Fibroblast of upper back skin (primary cell): ENCODE results near the gene CDKL5.

Experiments used
- DNase-seq: peaks from one replicate; pipeline ENCODE4 v3.0.0-alpha.2; 2013

The CDKL5 gene

DNA sequence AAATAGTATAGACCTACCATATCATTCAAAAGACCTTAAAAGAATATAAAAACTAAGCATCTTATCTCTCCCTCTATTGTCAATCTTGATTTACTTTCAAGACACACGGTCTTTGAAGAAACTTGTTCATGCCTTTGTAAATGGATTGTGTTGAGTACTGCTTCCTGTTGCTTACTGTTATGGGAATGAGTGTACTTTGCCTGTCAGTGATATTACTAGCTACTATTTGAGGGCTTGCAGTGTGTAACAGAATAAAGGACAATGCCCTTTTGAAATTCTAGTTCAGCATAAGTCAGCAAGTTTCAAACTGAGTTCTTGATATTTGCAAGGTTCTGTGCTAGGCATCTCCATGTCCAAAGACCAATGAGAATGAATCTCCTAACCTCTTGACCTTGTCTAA lies 36.0 kb downstream of the CDKL5 start:
- DNase-seq: no peak

- no peak for DNase-seq
These were observed 39.1 kb downstream of the CDKL5 start for GRCh38 chrX:18464499-18464898.

DNA sequence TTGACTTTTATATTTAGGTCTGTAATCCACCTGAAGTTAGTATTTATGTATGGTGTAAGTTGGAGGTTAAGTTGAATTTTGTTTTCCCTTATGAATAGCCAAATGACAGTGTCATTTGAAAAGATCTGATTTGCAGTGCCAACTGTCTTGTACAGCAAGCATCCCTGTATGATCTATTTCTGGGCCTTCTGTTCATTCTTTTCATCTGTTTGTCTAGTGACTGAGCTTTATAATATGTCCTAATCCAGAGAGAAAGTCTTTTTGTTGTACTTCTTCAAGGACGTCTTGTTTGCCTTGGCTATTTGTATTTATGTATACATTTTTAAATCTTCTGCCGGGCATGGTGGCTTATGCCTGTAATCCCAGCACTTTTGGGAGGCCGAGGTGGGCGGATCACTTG lies 39.6 kb downstream of the CDKL5 start:
- no peak for DNase-seq

DNA sequence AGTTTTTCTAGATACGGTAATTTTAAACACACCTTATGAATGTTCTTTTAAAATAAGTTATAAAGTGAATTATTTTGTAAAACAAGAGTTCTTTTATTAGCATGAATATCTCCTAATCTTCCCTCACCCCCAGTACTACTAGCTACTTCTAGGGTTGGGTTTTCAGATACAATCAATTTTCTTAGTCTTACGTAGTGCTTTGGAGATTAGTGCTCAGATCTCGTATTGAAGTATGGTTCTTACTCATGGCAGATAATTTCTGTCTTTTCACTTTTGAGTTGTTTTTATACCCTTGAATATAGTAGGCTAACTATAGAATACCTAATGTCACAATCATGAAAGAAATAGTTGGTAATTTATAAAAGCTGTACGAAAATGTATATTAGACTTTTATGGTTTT lies 43.2 kb downstream of the CDKL5 start:
- DNase-seq: no peak

DNA sequence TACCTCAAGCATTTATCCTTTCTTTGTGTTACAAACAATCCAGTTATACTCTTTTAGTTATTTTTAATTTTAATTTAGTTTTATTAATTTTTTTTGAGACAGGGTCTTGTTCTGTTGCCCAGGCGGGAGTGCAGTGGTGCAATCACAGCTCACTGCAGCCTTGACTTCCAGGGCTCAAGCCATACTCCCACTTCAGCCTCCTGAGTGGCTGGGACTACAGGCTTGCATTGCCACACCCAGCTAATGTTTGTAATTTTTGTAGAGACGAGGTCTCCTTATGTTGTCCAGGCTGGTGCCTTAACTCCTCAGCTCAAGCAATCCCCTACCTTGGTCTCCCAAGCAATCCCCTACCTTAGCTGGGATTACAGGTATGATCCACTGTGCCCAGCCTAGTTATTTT lies 45.9 kb downstream of the CDKL5 start:
- no peak for DNase-seq

GRCh38 chrX:18490806-18491555 lies 65.6 kb downstream of the CDKL5 start:
- no peak for DNase-seq

- peak; percentile 11 for DNase-seq
These were observed 66.4 kb downstream of the CDKL5 start for GRCh38 chrX:18491587-18492340.

DNA sequence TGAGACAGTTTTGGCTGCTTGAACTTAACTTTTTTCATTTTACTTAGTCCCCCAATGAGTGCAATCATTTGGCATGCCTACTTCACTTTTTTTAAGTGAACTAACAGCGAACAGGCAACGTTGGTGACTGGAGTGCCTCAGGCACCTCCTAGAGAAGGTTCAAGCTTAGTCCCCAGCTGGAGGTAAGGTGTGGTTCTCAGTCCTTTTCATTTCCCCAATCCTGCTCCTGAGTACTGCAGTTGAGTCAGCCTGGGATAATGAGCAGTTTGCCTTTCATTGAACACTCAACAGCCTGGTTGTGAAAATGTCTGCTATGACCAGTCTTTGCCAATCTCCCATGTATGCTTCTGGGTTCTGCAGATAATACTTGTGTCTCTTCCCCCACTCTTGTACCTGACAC lies 109.5 kb downstream of the CDKL5 start:
- DNase-seq: no peak

DNA sequence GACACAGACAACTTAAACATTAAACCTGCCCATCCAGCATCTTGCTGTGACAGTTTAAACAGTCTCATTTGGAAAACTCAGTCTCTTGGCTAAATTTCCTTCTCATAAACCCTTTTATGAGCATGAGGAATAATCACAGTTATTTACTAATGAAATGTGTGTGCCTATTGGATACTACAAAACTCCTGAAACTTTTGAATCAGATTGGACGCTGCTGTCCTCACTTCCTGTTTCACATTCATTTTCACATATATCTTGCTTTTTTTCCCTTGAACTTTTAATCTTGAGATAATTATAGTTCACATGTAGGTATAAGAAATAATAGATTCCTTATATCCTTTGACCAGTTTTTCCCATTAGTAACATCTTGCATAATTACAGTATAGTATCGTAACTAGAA lies 111.7 kb downstream of the CDKL5 start:
- DNase-seq: no peak

DNA sequence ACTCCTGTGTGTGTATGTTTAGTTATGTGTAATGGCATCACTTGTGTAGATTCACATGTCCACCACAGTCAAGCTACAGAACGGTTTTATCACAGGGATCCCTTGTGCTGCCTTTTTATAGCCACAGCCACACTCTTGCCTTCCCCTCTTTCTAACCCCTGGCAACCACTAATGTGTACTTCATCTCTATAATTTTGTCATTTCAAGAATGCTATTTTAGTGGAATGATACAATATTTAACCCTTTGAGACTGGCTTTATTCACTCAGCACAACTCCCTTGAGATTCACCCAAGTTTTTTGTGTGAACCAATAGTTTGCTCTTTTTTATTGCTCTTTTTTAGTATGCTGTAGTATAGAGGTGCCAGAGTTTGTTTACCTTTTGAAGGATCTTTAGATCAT lies 112.1 kb downstream of the CDKL5 start:
- no peak for DNase-seq

GRCh38 chrX:18542131-18542530 lies 116.7 kb downstream of the CDKL5 start:
- no peak for DNase-seq

- DNase-seq: no peak
These were observed 117.5 kb downstream of the CDKL5 start for GRCh38 chrX:18542905-18543304.

DNA sequence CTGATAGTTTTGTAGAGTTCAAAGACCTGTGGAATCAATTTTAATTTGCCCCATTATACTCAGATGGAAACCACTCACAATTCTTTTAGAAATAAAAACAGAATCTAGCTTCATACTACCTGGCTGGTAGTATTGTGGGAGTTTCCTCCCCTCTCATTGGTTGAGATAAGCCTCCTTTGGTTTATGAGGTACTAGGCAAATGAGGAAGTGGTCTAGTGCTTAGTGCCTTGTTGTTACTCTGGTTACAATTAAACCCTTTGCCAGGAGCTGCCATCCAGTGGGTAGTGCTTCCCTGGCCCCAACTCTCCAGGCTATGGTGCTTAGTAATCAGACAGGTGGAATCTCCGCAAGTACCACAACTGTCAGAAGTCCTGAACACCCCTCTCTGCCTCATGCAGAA lies 118.3 kb downstream of the CDKL5 start:
- no peak for DNase-seq

GRCh38 chrX:18545771-18546170 lies 120.4 kb downstream of the CDKL5 start:
- DNase-seq: no peak

DNA sequence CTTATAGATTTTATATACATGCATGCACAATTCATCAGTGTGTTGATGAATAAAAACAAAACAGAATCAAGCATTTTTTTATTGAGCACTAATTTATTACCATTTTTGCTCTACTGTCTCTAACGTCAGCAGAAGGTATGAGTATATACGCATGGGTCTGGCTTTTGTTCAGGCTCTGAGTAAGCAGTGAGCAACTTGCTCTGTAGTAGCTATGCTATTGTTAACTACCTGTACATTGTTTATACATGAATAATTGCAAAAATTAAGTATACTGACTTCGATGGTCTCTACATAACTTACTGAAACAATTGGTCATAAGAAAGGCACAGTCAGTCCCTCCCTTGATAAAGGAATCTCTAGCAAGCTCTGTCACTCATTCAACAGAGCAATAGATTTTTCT lies 123.6 kb downstream of the CDKL5 start:
- DNase-seq: no peak

DNA sequence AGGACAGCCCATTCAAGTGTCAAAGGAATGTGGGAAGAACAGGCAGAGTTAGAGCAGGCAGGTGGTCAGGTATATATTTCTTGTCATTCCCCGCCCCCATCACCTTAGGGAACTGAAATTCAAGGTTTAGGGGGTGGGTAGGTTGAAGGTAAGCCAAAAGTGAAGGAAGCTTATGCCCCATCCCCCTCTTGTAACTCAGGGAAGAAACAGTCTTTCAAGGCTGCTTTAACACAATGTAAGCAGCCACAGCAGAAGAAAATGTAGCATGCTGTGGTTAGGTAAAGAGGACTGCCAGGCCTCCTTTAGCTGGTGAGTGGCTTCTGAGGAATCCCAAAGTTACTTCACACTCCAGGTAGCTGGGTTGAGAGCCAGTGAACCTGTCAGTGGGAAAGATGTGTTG lies 124.2 kb downstream of the CDKL5 start:
- DNase-seq: peak; percentile 4

DNA sequence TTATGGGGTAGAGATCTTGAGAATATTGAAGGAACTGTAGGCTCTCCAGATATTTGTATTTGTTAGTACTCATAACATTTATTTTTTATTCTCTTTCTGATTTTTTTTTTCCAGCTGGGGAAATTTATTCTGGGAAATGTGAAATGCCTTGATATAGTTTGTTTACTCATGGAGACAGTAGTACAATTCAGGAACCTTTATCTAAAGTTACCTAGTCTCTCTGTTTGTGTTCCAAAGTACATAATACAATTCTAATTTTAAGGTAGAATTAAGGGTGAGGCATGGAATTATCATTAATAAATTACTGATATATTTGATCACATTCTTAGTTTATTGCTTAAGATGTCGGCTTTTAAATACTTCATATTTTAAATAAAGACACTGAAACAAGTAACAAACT lies 132.5 kb downstream of the CDKL5 start:
- no peak for DNase-seq

DNA sequence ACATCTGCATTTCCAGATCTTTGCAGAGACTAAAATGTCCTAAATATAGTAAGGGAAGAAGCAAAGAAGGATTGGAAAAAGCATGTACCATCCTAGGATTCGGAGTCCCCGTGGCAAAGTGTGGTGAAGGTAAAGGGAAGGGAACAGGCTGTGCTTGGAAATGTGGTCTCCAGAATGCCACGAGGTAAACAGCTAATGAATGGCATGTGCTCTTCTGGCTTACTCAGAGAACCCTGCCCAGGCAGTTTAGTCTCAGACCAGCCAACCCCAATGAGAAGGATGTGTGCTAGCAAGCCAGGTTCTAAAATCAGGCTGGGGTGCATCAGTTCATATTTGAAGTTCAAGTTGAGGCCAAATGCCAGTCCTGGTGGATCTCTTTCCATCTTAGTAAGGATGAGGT lies 133.4 kb downstream of the CDKL5 start:
- no peak for DNase-seq

DNA sequence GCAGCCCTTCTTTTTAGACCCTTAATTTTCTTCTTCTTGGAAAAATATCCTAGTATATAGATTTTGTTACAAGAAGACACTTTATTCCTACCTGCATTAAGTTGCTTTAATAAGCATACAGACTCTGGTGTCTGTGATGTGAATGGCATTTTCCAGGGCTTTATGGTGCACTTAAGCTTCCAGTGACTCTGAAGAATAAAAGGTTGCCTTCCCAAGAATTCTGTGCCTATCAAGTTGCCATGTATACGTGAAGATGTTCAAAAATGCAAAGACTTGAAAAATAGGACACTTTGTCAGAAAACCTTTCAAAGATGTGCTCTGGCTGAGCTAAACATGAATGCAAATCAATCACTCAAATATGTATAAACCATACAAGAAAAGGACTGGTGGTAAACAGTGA lies 135.6 kb downstream of the CDKL5 start:
- no peak for DNase-seq

GRCh38 chrX:18565727-18566126 lies 140.3 kb downstream of the CDKL5 start:
- no peak for DNase-seq

GRCh38 chrX:18566748-18567147 lies 141.3 kb downstream of the CDKL5 start:
- DNase-seq: no peak

DNA sequence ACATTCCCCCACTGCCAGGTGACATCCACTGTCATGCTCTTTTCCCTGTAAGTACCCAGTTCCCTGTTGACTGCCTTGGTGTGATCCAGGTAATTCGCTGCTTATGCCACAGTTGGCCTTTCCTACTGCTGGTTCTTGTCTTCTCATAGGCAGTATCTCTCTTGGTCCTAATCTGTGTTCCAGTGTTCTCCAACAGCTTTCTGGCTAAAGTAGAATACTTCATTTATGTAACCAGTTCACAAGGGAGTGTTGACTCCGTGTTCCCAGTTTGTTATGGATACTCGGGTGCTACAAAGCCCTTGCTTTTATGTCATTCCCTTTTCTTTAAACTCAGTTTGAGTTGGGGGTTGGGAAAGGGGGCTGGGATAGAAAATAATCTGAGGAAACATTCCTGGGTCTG lies 148.1 kb downstream of the CDKL5 start:
- no peak for DNase-seq

DNA sequence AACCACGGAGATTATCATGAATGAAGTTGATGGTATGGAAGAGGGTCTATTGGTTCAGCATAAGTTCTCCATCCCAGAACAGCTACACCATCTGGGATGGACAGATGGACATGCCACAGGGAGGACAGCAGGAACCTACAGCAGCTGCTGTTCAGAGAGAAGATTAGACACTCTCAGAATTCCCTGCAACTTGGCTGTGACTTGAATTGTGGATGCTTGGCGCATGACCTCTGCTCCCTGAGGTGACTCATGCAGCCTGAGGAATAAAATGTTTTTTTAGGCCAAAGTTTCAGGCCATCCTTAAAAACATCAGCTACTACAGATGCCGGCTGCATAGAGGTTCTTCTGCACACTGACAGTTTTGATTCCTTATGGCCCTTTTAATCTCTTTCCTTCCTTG lies 149.2 kb downstream of the CDKL5 start:
- peak; percentile 55 for DNase-seq

DNA sequence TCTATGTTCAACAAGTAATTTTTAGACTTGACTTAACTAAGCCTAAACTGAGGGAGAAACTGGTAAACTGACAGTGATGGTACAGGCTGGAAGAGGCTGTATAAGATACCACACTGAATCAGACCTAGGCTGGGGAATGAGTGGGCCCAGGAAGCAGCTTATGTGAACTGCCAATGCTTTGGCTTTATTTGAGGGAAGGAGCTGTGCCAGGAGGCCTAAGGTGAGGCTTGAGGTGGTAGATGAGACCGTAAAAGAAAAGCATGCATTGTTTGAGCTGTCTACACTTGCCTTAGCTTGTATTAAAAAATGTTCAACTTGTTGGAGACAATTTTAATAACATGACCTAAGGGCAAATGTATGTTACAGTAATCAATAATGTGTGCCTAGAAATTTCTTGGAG lies 150.3 kb downstream of the CDKL5 start:
- DNase-seq: no peak

DNA sequence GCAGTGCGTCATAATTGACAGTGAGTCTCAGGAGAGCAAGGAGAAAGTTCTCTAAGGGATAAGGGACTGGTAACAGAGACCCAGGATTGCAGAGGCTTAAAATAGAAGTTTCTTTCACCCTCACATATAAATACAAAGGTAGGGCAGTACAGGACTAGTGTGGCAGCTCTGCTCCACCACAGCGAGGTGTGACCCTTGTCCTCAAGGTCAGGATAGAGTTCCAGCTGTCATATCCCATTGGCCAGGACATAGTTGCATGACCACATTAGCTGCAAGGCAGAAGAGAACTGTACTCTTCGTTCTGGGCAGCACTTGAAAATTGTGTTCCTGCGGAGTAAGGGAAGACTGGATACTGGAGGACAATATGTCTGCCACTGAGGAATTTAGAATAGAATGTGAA lies 152.0 kb downstream of the CDKL5 start:
- DNase-seq: no peak
